ENCODE measurements around the gene DGKD.

Gene DGKD

GRCh38 chr2:233429175-233429897 lies 75.0 kb downstream of the DGKD start:
- DNase-seq (ENCODE audit: low spot score), result no peak

- no peak for DNase-seq (ENCODE audit: low spot score)
Measured at GRCh38 chr2:233430081-233430480, 75.8 kb downstream of the DGKD start.

DNA sequence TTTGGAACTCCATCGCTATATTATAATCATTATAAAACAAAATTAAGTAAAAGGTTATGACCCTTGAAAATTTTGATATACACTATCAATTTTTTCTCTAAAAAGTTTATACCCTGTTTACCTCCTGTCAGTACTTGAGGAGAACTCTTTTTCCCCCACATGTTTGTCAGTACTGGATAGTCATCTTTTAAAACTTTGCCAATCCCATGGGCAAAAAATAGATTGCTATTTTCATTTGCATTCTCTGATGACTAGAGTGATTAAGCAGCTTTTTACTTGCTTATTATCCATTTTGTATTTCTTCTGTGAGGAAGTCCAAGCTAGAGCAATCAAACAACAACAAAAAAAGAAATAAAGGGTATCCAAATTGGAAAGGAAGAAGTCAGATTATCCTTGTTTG lies 76.4 kb downstream of the DGKD start:
- DNase-seq (ENCODE audit: low spot score), result no peak

GRCh38 chr2:233433029-233433428 lies 78.7 kb downstream of the DGKD start:
- DNase-seq (ENCODE audit: low spot score), result no peak

DNA sequence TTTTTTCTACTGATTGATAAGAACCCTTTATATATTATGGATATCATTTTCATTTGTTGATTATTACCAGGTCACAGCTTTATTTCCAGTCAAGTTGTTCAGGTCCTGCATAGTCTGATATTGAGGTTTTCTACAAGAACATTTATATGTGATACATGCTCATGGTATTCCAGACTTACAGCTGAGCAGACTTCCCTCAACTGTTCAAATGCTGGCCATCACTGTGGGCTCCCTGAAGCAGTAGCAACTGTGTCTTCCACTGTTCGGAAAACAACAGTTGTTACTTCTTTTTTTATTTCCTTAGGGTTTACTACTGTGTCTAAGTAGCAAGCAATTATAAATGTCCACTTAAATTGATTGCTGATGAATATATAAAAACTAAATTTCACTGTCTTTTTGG lies 79.5 kb downstream of the DGKD start:
- no peak for DNase-seq (ENCODE audit: low spot score)

- no peak for DNase-seq (ENCODE audit: low spot score)
Measured at GRCh38 chr2:233434666-233435330, 80.5 kb downstream of the DGKD start.

- no peak for DNase-seq (ENCODE audit: low spot score)
Measured at GRCh38 chr2:233435436-233436190, 81.3 kb downstream of the DGKD start.

DNA sequence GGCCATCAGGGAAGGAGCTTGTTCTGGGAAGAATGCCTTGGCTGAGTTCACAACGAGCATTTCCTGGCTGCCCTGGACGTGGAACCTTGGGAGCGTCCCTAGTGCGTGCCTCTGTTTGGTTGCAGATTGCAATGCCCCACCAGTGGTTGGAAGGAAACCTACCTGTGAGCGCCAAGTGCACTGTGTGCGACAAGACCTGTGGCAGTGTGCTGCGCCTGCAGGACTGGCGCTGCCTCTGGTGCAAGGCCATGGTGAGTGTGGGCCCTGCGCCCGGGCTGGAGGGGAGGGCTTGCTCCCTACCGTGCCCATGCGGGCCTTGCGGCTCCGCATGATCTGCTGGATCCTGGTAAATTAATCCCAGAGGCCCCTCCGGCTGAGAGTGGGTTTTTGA lies 81.9 kb downstream of the DGKD start:
- no peak for DNase-seq (ENCODE audit: low spot score)

DNA sequence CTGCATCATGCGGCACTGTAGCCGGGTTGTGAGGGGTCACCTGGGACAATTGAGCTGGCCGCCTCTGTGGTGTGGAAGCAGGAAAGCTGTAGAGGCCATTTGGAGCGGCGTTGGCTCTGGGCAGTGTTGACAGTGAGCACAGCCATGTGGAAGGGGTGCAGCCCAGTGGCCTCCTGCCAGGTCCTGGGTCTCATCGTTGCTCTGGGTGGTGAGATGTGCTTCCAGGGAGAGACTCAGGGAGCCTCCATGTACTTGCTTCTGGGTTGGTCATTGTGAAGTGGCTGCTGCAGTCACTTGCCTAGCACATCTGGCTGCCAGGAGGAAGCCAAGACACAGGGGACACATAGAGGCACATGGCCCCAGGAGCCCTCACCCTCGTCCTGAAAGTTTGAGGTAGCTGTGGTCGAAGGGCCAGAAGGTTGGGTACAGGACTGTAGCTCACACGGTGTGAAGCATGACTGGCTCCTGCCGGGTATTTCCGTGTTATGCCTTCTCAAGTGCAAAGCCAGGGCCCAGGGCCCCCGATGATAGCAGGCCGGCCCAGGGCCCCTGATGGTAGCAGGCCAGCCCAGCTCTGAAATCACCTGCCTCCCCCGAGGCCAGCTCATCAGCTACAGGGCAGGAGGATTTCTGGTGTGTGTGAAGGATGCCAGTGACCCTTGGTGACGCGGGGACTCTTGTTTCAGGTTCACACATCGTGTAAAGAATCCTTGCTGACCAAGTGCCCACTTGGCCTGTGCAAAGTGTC lies 82.6 kb downstream of the DGKD start:
- no peak for DNase-seq (ENCODE audit: low spot score)

DNA sequence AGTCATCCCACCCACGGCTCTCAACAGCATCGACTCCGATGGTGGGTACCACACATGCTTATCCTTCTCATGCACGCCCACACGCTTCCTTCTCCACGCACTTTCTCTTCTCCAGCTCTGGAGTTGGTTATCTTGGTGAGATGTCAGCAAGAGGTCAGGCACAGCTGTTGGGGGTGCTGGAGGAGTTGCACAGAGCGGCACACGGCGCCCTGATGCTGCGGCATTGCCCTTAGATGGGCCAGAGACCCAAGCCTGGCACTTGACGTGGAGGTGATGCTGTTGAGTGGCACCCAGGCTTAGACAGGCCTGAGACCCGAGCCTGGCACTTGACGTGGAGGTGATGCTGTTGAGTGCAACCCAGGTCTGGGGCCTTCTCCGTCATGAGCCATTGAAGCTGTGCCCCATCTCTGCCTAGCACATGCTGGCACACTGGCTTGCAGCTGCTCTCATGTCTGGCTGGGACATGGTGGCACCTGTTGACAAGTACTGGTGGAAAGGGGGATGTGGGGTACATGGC lies 83.2 kb downstream of the DGKD start:
- no peak for DNase-seq (ENCODE audit: low spot score)

GRCh38 chr2:233438573-233439147 lies 84.4 kb downstream of the DGKD start:
- DNase-seq (ENCODE audit: low spot score), result no peak

- no peak for DNase-seq (ENCODE audit: low spot score)
Measured at GRCh38 chr2:233439191-233439590, 84.9 kb downstream of the DGKD start.

GRCh38 chr2:233440314-233440713 lies 86.0 kb downstream of the DGKD start:
- no peak for DNase-seq (ENCODE audit: low spot score)

DNA sequence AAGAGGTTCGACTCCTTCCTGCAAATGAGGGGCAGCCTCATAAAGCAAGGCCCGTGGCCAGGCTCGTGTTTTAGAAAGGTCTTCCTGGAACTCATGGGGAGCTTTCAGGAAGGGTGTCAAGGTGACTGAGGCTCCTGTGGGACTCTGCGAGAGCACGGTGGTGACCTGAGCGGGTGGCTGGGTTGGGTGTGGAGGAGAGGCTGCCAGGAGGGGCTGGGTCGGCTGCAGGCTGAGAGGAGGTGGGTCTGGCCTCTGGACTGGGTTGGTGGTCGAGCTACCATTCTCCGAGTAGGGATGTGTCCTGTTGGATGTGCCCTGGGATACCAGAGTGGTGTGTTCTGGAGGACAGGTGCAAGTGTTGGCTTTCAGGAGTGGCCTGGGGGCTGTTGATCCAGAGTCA lies 86.4 kb downstream of the DGKD start:
- no peak for DNase-seq (ENCODE audit: low spot score)

- no peak for DNase-seq (ENCODE audit: low spot score)
Measured at GRCh38 chr2:233441161-233442027, 87.1 kb downstream of the DGKD start.

GRCh38 chr2:233442028-233442310 lies 87.7 kb downstream of the DGKD start:
- DNase-seq (ENCODE audit: low spot score), result no peak

- peak; percentile 92 for DNase-seq (ENCODE audit: low spot score)
Measured at GRCh38 chr2:233443511-233444183, 89.4 kb downstream of the DGKD start.

DNA sequence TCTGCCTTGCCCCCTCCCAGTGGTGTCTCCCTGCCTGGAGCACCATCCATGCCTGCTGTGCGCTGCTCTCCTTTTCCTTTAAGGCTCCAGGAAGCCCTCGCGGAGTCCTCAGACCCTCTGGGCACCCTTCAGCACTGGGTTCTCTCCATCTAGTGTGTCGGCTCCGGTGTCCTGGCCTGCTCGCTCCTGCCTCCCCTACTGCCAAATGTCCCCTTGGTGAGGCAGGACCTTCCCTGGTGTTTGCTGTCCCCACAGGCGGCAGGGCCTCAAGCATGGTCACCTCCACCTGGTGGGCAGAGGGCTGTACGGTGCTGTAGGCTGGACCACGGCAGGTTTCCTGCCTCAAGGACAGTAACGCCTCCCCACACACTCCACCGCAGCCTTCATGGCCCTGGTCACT lies 90.2 kb downstream of the DGKD start:
- no peak for DNase-seq (ENCODE audit: low spot score)

- no peak for DNase-seq (ENCODE audit: low spot score)
Measured at GRCh38 chr2:233445152-233445830, 91.0 kb downstream of the DGKD start.

DNA sequence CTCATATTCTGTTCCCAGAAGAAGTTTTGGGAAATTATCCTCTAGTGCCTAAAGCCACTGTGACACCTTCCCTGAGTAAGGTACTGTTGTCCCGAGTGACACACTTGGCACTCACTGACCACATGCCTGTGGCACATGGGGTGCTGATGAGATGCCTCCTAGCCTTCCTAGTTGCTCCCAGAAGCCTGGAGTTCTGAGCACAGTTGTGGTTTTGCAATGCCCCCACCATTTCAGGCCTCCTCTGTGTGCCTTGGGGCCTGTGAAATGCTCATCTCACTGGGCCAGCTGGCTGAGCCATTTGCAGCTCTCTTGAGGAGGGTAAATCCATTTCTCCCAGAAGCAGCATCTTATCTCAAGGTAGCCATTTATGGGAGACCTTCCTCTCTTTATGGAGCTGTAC lies 91.8 kb downstream of the DGKD start:
- no peak for DNase-seq (ENCODE audit: low spot score)
